Fibroblast of pulmonary artery (primary cell): ENCODE data around the gene RPS6KC1.

Experiments used
- DNase-seq: peaks from one replicate; pipeline ENCODE4 v3.0.0-alpha.2; 2010; ENCODE audit warnings: low read depth
- H3K4me3 ChIP-seq: replicated peaks from 2 replicates; pipeline ENCODE4 v1.5.1; 2011; ENCODE audit warnings: low read depth, mild to moderate bottlenecking, control low read depth, low read length, moderate library complexity
- CTCF ChIP-seq: IDR thresholded peaks from 2 replicates; pipeline ENCODE4 v1.5.1; 2011; ENCODE audit warnings: mild to moderate bottlenecking, control low read depth, low read length, inconsistent platforms; ENCODE audit errors: missing control alignments

The RPS6KC1 gene

GRCh38 chr1:213221209-213221608 is 170.2 kb downstream of the RPS6KC1 start:
- TF ChIP-seq CTCF: no peak
- H3K4me3 ChIP-seq: no peak overlapping the region
- no peak for DNase-seq

DNA sequence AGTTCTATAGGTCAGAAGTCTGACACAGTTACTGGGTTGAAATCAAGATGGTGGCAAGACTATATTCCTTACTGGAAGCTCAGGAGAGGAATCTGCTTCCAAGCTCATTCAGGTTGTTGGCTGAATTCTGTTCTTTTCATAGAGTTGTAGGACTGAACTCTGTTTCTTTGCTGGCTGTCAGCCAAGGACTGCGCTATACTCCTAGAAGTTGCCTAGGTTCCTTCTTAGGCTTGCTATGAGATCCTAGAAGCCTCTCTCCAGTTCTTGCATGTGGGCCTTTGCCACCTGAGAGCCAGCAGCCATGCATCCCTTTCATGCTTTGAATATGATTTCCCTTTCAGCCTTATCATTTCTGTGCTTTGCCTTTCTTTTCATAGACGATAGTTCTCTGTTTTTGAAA is 176.4 kb downstream of the RPS6KC1 start:
- H3K4me3 ChIP-seq: no peak overlapping the region
- peak; percentile 6 for DNase-seq
- TF ChIP-seq CTCF: no peak

- DNase-seq: no peak
- no peak for TF ChIP-seq CTCF
- H3K4me3 ChIP-seq: no peak overlapping the region
Measured at GRCh38 chr1:213231795-213232231, 180.8 kb downstream of the RPS6KC1 start.

DNA sequence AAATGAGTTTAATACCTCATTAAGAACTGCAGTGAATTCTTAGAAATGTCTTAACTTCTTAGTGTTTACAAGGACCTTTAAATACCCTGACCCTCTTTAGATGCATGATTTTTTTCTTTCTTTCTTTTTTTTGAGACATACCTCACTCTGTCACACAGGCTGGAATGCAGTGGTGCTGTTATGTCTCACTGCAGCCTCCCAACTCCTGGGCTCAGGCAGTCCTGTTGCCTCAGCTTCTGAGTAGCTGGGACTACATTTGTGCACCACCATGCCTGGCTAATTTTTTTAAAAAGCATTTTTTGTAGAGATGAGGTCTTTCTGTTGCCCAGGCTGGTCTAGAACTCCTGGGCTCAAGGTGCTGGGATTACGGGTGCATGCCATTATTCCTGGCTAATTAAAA is 191.8 kb downstream of the RPS6KC1 start:
- no peak for TF ChIP-seq CTCF
- H3K4me3 ChIP-seq: no peak overlapping the region
- DNase-seq: no peak

GRCh38 chr1:213244664-213245091 is 193.6 kb downstream of the RPS6KC1 start:
- peak; percentile 77 for DNase-seq
- no peak overlapping the region for H3K4me3 ChIP-seq
- peak; percentile 76 for TF ChIP-seq CTCF

- H3K4me3 ChIP-seq: no peak overlapping the region
- no peak for TF ChIP-seq CTCF
- no peak for DNase-seq
Measured at GRCh38 chr1:213245260-213245910, 194.3 kb downstream of the RPS6KC1 start.

DNA sequence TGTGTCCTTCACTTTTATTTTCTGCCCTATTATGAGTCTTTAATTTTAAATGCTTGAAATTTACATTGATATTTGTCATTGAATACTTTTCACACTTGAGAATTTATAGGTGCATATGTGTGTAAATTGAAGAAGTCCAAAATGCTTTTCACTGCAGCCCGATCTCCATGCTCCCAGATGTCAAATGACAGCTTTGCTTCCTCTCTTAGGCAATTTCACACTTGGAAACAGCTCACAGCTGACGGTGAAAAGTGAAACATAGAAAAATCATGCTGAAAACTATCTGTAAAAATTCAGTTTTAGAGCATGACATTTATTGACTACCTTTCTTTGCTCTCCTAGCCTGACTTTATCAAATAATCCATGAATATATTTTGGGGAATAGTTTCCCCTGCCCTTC is 196.0 kb downstream of the RPS6KC1 start:
- no peak for TF ChIP-seq CTCF
- DNase-seq: no peak
- H3K4me3 ChIP-seq: no peak overlapping the region
